Stimulated activated CD4-positive, alpha-beta T cell treated with anti-CD3 and anti-CD28 coated beads, TNF-alpha, amount 100 ng/mL, for 48 hours (primary cell): ENCODE data around the gene ARRDC2.
A peak's percentile ranks its signal among the peaks of the same experiment; 100 is the strongest.
"Not testable (repeated sequence)": the region's sequence is repeated elsewhere in the genome, so short reads cannot be mapped to it uniquely, and the experiment has no call there.

Experiments used
- DNase-seq, 3 donors: peaks; one replicate each; pipeline ENCODE4 v3.0.0-alpha.2; 2020; ENCODE audit warnings: low read depth in 3 of 3

The ARRDC2 gene

GRCh38 chr19:18016209-18016910, 8.4 kb downstream of the ARRDC2 start:
- no peak for DNase-seq

- DNase-seq = no peak
These were observed 9.5 kb downstream of the ARRDC2 start for GRCh38 chr19:18017275-18018083.

GRCh38 chr19:18020212-18021085, 12.5 kb downstream of the ARRDC2 start:
- no peak for DNase-seq

DNA sequence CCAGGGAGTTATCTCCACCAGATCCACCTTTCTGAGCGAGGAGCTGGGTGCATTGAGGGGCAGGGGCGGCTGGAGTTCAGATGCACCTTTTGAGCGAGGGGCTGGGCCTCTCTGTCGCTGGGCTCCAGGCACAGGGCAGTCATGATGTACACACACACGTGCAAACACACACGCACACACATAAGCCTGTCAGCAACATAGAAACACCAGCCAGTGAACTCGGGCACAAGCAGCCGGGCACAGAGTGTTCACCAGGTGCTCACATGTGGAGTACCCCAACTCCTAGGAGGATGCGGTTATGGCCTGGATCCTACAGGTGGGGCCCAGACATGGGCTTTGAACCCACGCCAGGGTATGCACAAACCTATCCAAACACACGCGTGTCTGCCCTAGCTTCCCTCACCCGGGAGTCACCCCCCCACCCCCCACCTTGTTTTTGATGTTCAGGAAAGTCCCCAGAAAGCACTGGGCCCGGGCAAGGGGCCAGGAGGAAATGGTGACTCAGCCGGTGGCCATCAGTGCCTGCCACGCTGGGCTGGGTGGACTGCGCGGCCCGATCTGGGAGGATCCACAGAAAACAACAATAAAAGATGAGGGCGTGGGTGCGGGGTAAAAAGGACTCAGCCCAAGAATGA, 13.3 kb downstream of the ARRDC2 start:
- no peak for DNase-seq

- DNase-seq = no peak
These were observed 15.8 kb downstream of the ARRDC2 start for GRCh38 chr19:18023622-18024251.

DNA sequence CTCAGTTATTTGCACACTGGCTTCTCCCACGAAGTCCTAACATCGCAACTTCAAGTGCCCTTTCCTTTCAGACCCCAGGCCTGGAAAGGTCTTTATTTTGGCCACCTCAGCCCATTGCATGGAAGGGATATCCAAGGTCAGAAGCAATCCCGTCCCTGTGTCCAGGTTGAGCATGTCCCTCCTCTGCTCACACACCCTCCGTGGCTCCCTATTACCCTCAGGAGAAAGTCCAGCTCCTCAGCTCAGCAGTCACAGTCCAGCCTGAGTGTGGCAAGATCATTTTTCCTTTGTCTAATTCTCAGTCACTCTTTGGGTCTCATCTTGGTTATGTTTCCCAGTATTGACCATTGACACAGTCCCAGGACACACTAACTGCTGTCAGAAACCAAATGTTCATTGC, 19.2 kb downstream of the ARRDC2 start:
- no peak for DNase-seq

DNA sequence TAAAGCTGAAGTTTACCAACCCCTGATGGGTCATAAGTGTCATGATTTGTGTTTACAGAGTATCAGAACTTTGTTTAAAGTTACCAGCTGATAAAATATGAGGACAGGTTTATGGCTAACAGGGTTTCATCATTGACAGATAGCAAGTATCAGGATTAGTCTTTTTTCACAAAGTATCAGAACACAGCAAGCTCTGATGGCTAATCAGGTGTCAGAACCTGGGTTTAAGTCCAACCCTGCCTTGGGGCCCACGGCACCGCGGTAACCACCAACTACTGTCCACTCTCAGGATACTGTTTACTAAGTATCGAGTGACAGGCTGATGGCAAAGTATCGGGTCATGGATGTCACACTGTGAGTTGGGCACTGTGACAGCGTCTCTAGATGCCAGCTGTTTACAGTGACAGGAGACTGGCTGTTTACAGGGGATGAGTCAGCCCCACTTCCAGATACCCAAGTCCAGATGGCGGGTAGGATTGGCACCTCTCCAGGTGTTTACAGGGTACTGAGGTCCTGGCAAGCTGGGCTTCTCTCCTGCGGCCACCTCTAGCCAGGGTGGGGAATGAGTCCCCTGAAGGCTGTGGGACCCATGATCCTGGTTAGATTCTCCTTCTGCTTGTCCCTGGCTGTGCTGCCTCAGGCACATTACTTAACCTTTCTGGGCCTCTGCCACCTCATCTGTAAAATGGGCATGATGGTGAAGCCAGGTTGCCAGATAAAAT, 21.8 kb downstream of the ARRDC2 start:
- no peak for DNase-seq

DNA sequence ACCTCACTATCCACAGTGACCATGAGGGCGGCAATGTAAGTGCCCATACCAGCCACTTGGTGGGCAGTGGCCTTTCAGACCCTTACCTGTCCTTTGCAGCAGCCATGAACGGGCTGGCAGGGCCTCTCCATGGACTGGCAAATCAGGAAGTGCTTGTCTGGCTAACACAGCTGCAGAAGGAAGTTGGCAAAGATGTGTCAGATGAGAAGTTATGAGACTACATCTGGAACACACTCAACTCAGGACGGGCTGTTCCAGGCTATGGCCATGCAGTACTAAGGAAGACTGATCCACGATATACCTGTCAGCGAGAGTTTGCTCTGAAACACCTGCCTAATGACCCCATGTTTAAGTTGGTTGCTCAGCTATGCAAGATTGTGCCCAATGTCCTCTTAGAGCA, 23.4 kb downstream of the ARRDC2 start:
- DNase-seq = not testable (repeated sequence)

GRCh38 chr19:18032102-18032501, 24.1 kb downstream of the ARRDC2 start:
- not testable (repeated sequence) for DNase-seq

DNA sequence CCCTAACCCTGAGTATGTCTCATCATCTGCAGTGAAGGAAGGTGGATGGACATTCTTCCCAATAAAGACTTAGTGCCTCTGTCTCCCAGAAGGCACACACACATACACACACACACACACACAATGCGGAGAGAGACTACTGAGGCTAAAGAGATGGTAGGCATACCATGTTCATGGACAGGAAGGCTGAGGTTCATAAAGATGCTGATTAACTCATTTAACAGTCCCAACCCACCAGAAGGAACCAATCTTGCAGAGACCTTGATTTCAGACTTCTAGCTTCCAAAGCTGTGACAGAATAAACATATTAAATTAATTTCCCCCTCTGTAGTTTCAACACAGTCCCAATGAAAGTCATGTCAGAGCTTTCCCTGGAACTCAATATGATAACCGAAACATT, 33.1 kb downstream of the ARRDC2 start:
- no peak for DNase-seq

DNA sequence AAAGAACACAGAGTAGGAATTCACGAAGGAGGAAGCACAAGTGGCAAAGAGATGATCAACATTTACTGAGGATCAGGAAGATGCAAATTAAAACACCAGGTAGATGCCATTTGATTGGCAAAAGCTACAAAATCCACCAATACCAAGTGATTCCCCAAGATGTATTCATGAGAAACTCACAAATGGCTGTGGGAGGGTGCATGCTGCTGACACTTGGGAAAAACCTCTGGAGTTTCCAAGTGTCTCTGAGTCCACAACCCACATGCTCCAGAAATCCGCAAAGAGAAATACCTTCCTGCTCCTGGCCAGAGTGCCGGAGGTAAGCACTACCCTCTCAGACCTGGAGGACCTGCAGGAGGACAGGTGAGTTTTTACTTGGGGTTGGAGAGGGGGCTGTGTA, 35.7 kb downstream of the ARRDC2 start:
- DNase-seq = no peak

- peak; percentile 80 to 88 (median 85) for DNase-seq
These were observed 36.9 kb downstream of the ARRDC2 start for GRCh38 chr19:18044825-18045304.

DNA sequence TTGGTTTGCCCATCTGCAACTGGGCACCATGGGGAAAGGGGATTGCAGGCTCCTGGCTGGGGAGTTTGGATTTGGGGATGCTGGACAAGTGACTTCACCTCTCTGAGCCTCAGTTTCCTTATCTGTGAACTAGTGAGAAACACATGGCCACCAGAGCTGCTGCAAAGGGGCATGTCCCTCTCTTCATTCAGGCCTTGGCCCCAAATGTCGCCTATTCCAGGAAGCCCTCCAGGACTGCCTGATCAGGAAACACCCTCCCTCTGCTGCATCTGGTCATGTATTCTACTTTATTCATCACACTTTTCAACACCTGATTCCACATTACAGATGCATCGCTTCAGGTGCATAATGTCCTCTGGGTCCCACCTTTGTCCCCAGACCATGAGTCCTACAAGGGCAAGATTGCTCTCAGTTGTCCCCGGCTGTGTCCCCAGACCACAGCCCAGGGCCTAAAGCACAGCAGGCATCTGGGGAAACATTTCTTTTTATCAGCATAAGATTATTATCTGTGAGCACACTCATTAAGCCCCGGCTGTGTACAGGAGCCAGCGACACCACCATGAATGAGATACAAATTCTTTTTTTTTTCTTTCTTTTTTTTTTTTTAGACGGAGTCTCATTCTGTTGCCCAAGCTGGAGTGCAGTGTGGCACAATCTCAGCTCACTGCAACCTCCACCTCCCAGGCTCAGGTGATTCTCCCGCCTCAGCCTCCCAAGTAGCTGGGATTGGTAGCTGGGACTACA, 37.5 kb downstream of the ARRDC2 start:
- no peak for DNase-seq

- DNase-seq = no peak
These were observed 38.2 kb downstream of the ARRDC2 start for GRCh38 chr19:18046059-18046718.

GRCh38 chr19:18049385-18049784, 41.4 kb downstream of the ARRDC2 start:
- no peak for DNase-seq

DNA sequence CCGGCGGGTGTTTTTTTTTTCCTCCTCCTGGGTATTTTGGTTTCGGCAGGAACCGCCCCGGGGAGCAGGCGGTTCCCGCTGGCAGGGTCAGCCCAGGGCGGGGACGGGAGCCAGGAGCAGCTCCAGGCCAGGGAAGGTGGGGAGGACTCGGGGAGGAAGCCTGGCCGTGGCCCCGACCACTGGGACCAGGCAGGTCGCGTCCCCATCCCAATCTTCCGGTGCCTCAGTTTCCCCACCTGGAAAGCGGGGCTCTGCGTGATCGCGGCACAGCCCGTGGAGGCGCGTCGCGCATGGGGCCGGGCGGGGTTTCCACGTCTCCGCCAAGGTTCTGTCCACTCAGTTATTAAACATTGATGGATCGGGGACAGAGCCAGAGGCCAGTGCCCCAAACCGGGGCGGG, 43.9 kb downstream of the ARRDC2 start:
- DNase-seq = no peak

- no peak for DNase-seq
These were observed 45.7 kb downstream of the ARRDC2 start for GRCh38 chr19:18053576-18054219.

DNA sequence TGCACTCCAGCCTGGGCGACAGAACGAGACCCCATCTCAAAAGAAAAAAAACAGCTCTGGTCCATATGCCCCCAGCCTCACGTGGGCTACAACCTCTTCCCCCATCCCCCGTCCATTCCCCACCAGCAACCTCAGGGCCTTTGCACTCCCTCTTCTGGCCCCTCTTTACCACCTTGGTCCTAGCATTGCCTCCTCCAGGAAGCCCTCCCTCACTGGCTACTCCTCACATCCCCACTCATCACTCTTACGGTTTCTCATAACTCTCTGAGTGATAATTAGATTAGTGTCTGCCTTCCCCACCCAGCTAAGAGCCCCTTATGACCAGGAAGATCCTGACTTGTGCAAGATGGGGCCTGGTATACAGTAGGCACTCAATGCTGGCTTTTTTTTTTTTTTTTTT, 48.0 kb downstream of the ARRDC2 start:
- DNase-seq = no peak

DNA sequence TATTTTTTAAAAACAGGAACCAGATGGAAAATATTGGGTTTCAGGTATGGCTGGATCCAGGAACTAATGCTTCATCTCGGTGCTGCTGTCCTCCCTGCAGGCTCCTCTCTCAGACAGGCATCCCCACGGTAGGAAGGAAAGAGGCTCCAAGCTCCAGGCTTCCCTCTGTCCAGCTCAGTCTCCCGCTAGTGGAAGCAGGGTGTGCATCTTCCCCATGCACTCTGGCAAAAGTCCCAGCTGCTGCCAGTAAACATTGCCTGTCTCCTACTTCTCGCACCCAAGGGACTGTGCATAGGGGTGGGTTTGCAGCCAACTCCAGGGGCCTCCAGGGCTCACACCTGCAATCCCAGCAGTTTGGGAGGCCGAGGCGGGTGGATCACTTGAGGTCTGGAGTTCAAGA, 49.6 kb downstream of the ARRDC2 start:
- no peak for DNase-seq
